ENCODE measurements around the gene TPI1.

The TPI1 gene

GRCh38 chr12:6828781-6829535, 38.4 kb upstream of the TPI1 start:
- Histone ChIP-seq H3K4me1 (ENCODE audit: control extremely low read depth in 1 of 4, control insufficient read depth in 4 of 4, insufficient read depth in 4 of 4, low read length in 3 of 4) (peaks cover 0 to 29% (median 24%) of the 10 kb centered on the region in 4 experiments), H3K36me3 (ENCODE audit: control insufficient read depth in 4 of 4, insufficient read depth in 4 of 4, low read length in 3 of 4) (peaks cover 0 to 24% (median under 1%) of the 10 kb centered on the region in 4 experiments), H3K27ac (ENCODE audit: insufficient read depth in 1 of 2, low read depth in 1 of 2, low read length in 2 of 2, poor library complexity in 1 of 2, severe bottlenecking in 2 of 2) (peak overlapping the region in 1 of 2 experiments; percentile 76), H3K27me3 (replicated peaks in 2 of 5; ENCODE audit: control insufficient read depth in 4 of 5, insufficient read depth in 5 of 5, low read length in 4 of 5) (peaks cover 0 to 7% (median 0%) of the 10 kb centered on the region in 5 experiments), H3K9me3 (ENCODE audit: control extremely low read depth in 1 of 5, control insufficient read depth in 4 of 5, insufficient read depth in 2 of 5, low read depth in 1 of 5, low read length in 4 of 5) (no peaks in the 10 kb centered on the region), H3K4me3 (ENCODE audit: control insufficient read depth in 1 of 7, extremely low read depth in 1 of 7, insufficient read depth in 4 of 7, low read depth in 2 of 7, low read length in 6 of 7) (peak overlapping the region; percentile 47 to 95 (median 72))
- ChIA-PET POLR2A (interaction anchor here (0.8 to 1.3 kb wide), 2 partner anchors 20 to 76 kb away, joined by 3 to 5 read pairs; partner anchors contain the start of gene MLF2), CTCF (interaction anchor here (0.8 to 13.0 kb wide), 16 partner anchors 11 to 197 kb away, joined by 3 to 97 read pairs (median 4); partner anchors contain the start of genes CD4 and MLF2)
- DNase-seq, result peak; percentile 39 to 85 (median 76)
- WGBS (ENCODE audit: insufficient coverage), result under 1% methylated on average over 50 of the region's 71 CpGs

DNA sequence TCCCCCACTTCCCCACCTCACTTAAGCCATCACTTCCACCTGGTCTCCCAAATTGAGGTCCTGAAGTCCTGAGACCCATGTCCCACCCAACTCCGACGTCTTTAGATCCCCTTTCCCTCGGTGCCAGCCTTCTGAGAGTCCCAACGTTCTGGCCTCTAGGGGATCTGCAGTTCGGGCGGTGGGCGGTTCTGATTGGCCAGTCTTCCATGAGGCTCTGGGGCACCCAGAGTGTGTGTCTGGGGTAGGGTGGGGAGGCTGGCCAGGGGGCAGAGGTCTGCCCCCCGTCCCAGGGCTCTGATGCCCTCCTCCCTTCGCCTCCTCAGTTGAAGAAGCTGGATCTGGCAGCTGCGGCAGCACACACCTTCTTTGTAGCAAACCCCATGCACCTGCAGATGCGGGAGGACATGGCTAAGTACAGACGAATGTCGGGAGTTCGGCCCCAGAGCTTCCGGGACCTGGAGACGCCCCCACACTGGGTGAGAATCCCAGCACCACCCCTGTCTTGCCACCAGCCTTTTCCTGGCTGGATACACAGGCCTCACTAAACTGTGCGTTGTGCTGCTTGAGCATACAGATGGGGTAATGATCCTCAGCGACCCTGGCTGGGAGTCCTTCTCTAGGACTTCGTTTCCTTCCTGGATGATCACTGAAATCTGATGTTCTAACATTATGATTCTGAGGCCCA, 37.7 kb upstream of the TPI1 start:
- Histone ChIP-seq H3K4me3 (ENCODE audit: control insufficient read depth in 1 of 7, extremely low read depth in 1 of 7, insufficient read depth in 4 of 7, low read depth in 2 of 7, low read length in 6 of 7) (peak overlapping the region; percentile 5 to 95 (median 72)), H3K4me1 (ENCODE audit: control extremely low read depth in 1 of 4, control insufficient read depth in 4 of 4, insufficient read depth in 4 of 4, low read length in 3 of 4) (peaks cover 0 to 29% (median 24%) of the 10 kb centered on the region in 4 experiments), H3K27ac (ENCODE audit: insufficient read depth in 1 of 2, low read depth in 1 of 2, low read length in 2 of 2, poor library complexity in 1 of 2, severe bottlenecking in 2 of 2) (peak overlapping the region in 1 of 2 experiments; percentile 76), H3K36me3 (ENCODE audit: control insufficient read depth in 4 of 4, insufficient read depth in 4 of 4, low read length in 3 of 4) (peaks cover 0 to 30% (median 2%) of the 10 kb centered on the region in 4 experiments), H3K27me3 (replicated peaks in 2 of 5; ENCODE audit: control insufficient read depth in 4 of 5, insufficient read depth in 5 of 5, low read length in 4 of 5) (peaks cover 0 to 7% (median 0%) of the 10 kb centered on the region in 5 experiments), H3K9me3 (ENCODE audit: control extremely low read depth in 1 of 5, control insufficient read depth in 4 of 5, insufficient read depth in 2 of 5, low read depth in 1 of 5, low read length in 4 of 5) (no peaks in the 10 kb centered on the region)
- CTCF ChIA-PET, result interaction anchor here (0.8 to 13.0 kb wide), 21 partner anchors 10 to 197 kb away, joined by 3 to 97 read pairs (median 4); partner anchors contain the start of genes CD4, GNB3, MLF2 and PTMS
- 73% methylated on average over 16 of the region's 19 CpGs for WGBS (ENCODE audit: insufficient coverage)
- peak in 1 of 3 donors; percentile 44 for DNase-seq
- POLR2A ChIA-PET, result interaction anchor here (1.3 kb wide), 1 partner anchor 76 kb away, joined by 5 read pairs; the partner anchor contains the start of gene MLF2

DNA sequence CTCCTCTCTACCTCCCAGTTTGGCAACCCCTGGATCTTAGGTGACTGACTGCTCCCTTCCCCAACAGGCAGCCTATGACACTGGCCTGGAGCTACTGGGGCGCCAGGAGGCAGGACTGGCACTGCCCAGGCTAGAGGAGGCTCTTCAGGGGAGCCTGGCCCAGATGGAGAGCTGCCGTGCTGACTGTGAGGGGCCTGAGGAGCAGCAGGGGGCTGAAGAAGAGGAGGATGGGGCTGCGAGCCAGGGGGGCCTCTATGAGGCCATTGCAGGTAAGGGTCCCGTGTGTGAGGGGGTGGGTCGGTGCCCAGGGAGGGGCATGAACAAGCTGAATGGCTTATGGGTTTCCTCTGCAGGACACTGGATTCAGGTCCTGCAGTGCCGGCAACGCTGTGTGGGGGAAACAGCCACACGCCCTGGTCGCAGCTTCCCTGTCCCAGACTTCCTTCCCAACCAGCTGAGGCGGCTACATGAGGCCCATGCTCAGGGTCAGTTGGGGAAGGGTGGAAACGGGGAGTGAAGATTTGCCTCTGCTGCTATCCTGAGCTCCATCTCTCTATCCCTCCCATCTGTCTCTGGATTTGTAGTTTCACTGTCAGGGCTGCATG, 36.9 kb upstream of the TPI1 start:
- no peak overlapping the region for H3K4me3 ChIP-seq (ENCODE audit: control insufficient read depth in 1 of 7, extremely low read depth in 1 of 7, insufficient read depth in 4 of 7, low read depth in 2 of 7, low read length in 6 of 7)
- 96% methylated on average over 7 of the region's 11 CpGs for WGBS (ENCODE audit: insufficient coverage)

GRCh38 chr12:6830999-6831398, 36.3 kb upstream of the TPI1 start:
- CTCF ChIA-PET, result interaction anchor here (0.9 to 13.0 kb wide), 11 partner anchors 9 to 98 kb away, joined by 3 to 97 read pairs (median 6); partner anchors contain the start of genes GNB3 and MLF2
- Histone ChIP-seq H3K4me3 (ENCODE audit: control insufficient read depth in 1 of 7, extremely low read depth in 1 of 7, insufficient read depth in 4 of 7, low read depth in 2 of 7, low read length in 6 of 7) (no peak overlapping the region), H3K27ac (ENCODE audit: insufficient read depth in 1 of 2, low read depth in 1 of 2, low read length in 2 of 2, poor library complexity in 1 of 2, severe bottlenecking in 2 of 2) (no peak overlapping the region), H3K36me3 (ENCODE audit: control insufficient read depth in 4 of 4, insufficient read depth in 4 of 4, low read length in 3 of 4) (peaks cover 0 to 30% (median 2%) of the 10 kb centered on the region in 4 experiments), H3K4me1 (ENCODE audit: control extremely low read depth in 1 of 4, control insufficient read depth in 4 of 4, insufficient read depth in 4 of 4, low read length in 3 of 4) (peaks cover 0 to 27% (median 22%) of the 10 kb centered on the region in 4 experiments), H3K27me3 (replicated peaks in 2 of 5; ENCODE audit: control insufficient read depth in 4 of 5, insufficient read depth in 5 of 5, low read length in 4 of 5) (peaks cover 0 to 7% (median 0%) of the 10 kb centered on the region in 5 experiments), H3K9me3 (ENCODE audit: control extremely low read depth in 1 of 5, control insufficient read depth in 4 of 5, insufficient read depth in 2 of 5, low read depth in 1 of 5, low read length in 4 of 5) (no peaks in the 10 kb centered on the region)
- POLR2A ChIA-PET, result no interaction called here
- 96% methylated on average over 6 of the region's 6 CpGs for WGBS (ENCODE audit: insufficient coverage)
- no peak for DNase-seq

More for the DNA sequence above, 36.9 kb upstream of the TPI1 start:
- Histone ChIP-seq H3K27me3 (replicated peaks in 2 of 5; ENCODE audit: control insufficient read depth in 4 of 5, insufficient read depth in 5 of 5, low read length in 4 of 5) (peaks cover 0 to 7% (median 0%) of the 10 kb centered on the region in 5 experiments), H3K27ac (ENCODE audit: insufficient read depth in 1 of 2, low read depth in 1 of 2, low read length in 2 of 2, poor library complexity in 1 of 2, severe bottlenecking in 2 of 2) (no peak overlapping the region), H3K4me1 (ENCODE audit: control extremely low read depth in 1 of 4, control insufficient read depth in 4 of 4, insufficient read depth in 4 of 4, low read length in 3 of 4) (peaks cover 0 to 26% (median 24%) of the 10 kb centered on the region in 4 experiments), H3K36me3 (ENCODE audit: control insufficient read depth in 4 of 4, insufficient read depth in 4 of 4, low read length in 3 of 4) (peaks cover 0 to 30% (median 2%) of the 10 kb centered on the region in 4 experiments), H3K9me3 (ENCODE audit: control extremely low read depth in 1 of 5, control insufficient read depth in 4 of 5, insufficient read depth in 2 of 5, low read depth in 1 of 5, low read length in 4 of 5) (no peaks in the 10 kb centered on the region)
- DNase-seq, result no peak
- ChIA-PET POLR2A (no interaction called here), CTCF (interaction anchor here (0.9 to 13.0 kb wide), 10 partner anchors 10 to 76 kb away, joined by 3 to 97 read pairs (median 5); partner anchors contain the start of genes GNB3, MLF2 and PTMS)

- no peak overlapping the region for H3K27ac ChIP-seq (ENCODE audit: insufficient read depth in 1 of 2, low read depth in 1 of 2, low read length in 2 of 2, poor library complexity in 1 of 2, severe bottlenecking in 2 of 2)
- H3K4me3 ChIP-seq (ENCODE audit: control insufficient read depth in 1 of 7, extremely low read depth in 1 of 7, insufficient read depth in 4 of 7, low read depth in 2 of 7, low read length in 6 of 7), result no peak overlapping the region
- no peak for DNase-seq
- H3K36me3 ChIP-seq (ENCODE audit: control insufficient read depth in 4 of 4, insufficient read depth in 4 of 4, low read length in 3 of 4), result peaks cover 0 to 32% (median 2%) of the 10 kb centered on the region in 4 experiments
- CTCF ChIA-PET, result interaction anchor here (0.8 to 13.0 kb wide), 7 partner anchors 9 to 98 kb away, joined by 3 to 97 read pairs (median 6); partner anchors contain the start of genes GNB3 and MLF2
- H3K27me3 ChIP-seq (replicated peaks in 2 of 5; ENCODE audit: control insufficient read depth in 4 of 5, insufficient read depth in 5 of 5, low read length in 4 of 5), result peaks cover 0 to 7% (median 0%) of the 10 kb centered on the region in 5 experiments
- POLR2A ChIA-PET, result no interaction called here
- WGBS (ENCODE audit: insufficient coverage), result 94% methylated on average over 9 of the region's 12 CpGs
- peaks cover 0 to 27% (median 22%) of the 10 kb centered on the region in 4 experiments for H3K4me1 ChIP-seq (ENCODE audit: control extremely low read depth in 1 of 4, control insufficient read depth in 4 of 4, insufficient read depth in 4 of 4, low read length in 3 of 4)
- H3K9me3 ChIP-seq (ENCODE audit: control extremely low read depth in 1 of 5, control insufficient read depth in 4 of 5, insufficient read depth in 2 of 5, low read depth in 1 of 5, low read length in 4 of 5), result no peaks in the 10 kb centered on the region
Observed at GRCh38 chr12:6831450-6831995, 35.8 kb upstream of the TPI1 start.

GRCh38 chr12:6832125-6832524, 35.2 kb upstream of the TPI1 start:
- H3K27ac ChIP-seq (ENCODE audit: insufficient read depth in 1 of 2, low read depth in 1 of 2, low read length in 2 of 2, poor library complexity in 1 of 2, severe bottlenecking in 2 of 2), result no peak overlapping the region
- H3K27me3 ChIP-seq (replicated peaks in 2 of 5; ENCODE audit: control insufficient read depth in 4 of 5, insufficient read depth in 5 of 5, low read length in 4 of 5), result peaks cover 0 to 7% (median 0%) of the 10 kb centered on the region in 5 experiments
- POLR2A ChIA-PET, result no interaction called here
- DNase-seq, result no peak
- H3K36me3 ChIP-seq (ENCODE audit: control insufficient read depth in 4 of 4, insufficient read depth in 4 of 4, low read length in 3 of 4), result peaks cover 0 to 37% (median 2%) of the 10 kb centered on the region in 4 experiments
- H3K4me1 ChIP-seq (ENCODE audit: control extremely low read depth in 1 of 4, control insufficient read depth in 4 of 4, insufficient read depth in 4 of 4, low read length in 3 of 4), result peaks cover 0 to 24% (median 21%) of the 10 kb centered on the region in 4 experiments
- 88% methylated on average over 2 of the region's 4 CpGs for WGBS (ENCODE audit: insufficient coverage)
- CTCF ChIA-PET, result interaction anchor here (0.7 to 13.0 kb wide), 9 partner anchors 11 to 99 kb away, joined by 3 to 97 read pairs (median 3); partner anchors contain the start of gene MLF2
- H3K9me3 ChIP-seq (ENCODE audit: control extremely low read depth in 1 of 5, control insufficient read depth in 4 of 5, insufficient read depth in 2 of 5, low read depth in 1 of 5, low read length in 4 of 5), result no peaks in the 10 kb centered on the region
- no peak overlapping the region for H3K4me3 ChIP-seq (ENCODE audit: control insufficient read depth in 1 of 7, extremely low read depth in 1 of 7, insufficient read depth in 4 of 7, low read depth in 2 of 7, low read length in 6 of 7)

Measured in common myeloid progenitor, CD34-positive (primary cell).